Measurements from ENCODE around the gene SLC24A3. TPM values are rescaled to one million over a fixed set of nuclear protein-coding genes. Genes with fewer than 3 reads are reported as not detected.

The SLC24A3 gene
- total and polyA plus RNA-seq, 2 donors from 2014 or later: 0.86 to 5.2 TPM

GRCh38 chr20:19770375-19770774 lies 557.9 kb downstream of the SLC24A3 start:
- no peak for FAIRE-seq
- no peaks in the 10 kb centered on the region for H3K36me3 ChIP-seq (ENCODE audit: control insufficient read depth in 2 of 3, insufficient read depth in 3 of 3, low read length in 3 of 3)
- peaks cover 8 to 12% (median 9%) of the 10 kb centered on the region in 3 donors for H3K4me1 ChIP-seq (ENCODE audit: control insufficient read depth in 2 of 3, insufficient read depth in 2 of 3, low read depth in 1 of 3, low read length in 3 of 3)
- no peak overlapping the region for H3K4me3 ChIP-seq (ENCODE audit: low read length in 3 of 3)
- intact Hi-C loops (cut with DNase I): no loop called here
- no peak for TF ChIP-seq CTCF (IDR thresholded peaks at IDR 0.05; ENCODE audit: borderline replicate concordance, extremely low read depth, insufficient read depth)
- H3K27me3 ChIP-seq (ENCODE audit: control insufficient read depth, insufficient read depth, low read length): no peaks in the 10 kb centered on the region
- H3K27ac ChIP-seq (ENCODE audit: low read depth in 2 of 2, low read length in 2 of 2): no peak overlapping the region
- no peaks in the 10 kb centered on the region for H3K9me3 ChIP-seq (ENCODE audit: control insufficient read depth in 2 of 3, insufficient read depth in 1 of 3, low read length in 3 of 3)
- no peak for DNase-seq
- H3K9ac ChIP-seq (ENCODE audit: low read length in 3 of 3): no peak overlapping the region

GRCh38 chr20:19771031-19771430 lies 558.6 kb downstream of the SLC24A3 start:
- intact Hi-C loops (cut with DNase I): no loop called here
- FAIRE-seq (no peak), DNase-seq (no peak)
- H3K36me3 ChIP-seq (ENCODE audit: control insufficient read depth in 2 of 3, insufficient read depth in 3 of 3, low read length in 3 of 3): no peaks in the 10 kb centered on the region
- no peaks in the 10 kb centered on the region for H3K27me3 ChIP-seq (ENCODE audit: control insufficient read depth, insufficient read depth, low read length)
- no peak overlapping the region for H3K9ac ChIP-seq (ENCODE audit: low read length in 3 of 3)
- no peak for TF ChIP-seq CTCF (IDR thresholded peaks at IDR 0.05; ENCODE audit: borderline replicate concordance, extremely low read depth, insufficient read depth)
- no peak overlapping the region for H3K27ac ChIP-seq (ENCODE audit: low read depth in 2 of 2, low read length in 2 of 2)
- H3K4me1 ChIP-seq (ENCODE audit: control insufficient read depth in 2 of 3, insufficient read depth in 2 of 3, low read depth in 1 of 3, low read length in 3 of 3): peaks cover 10 to 12% (median 11%) of the 10 kb centered on the region in 3 donors
- H3K9me3 ChIP-seq (ENCODE audit: control insufficient read depth in 2 of 3, insufficient read depth in 1 of 3, low read length in 3 of 3): no peaks in the 10 kb centered on the region
- H3K4me3 ChIP-seq (ENCODE audit: low read length in 3 of 3): no peak overlapping the region

Measured in kidney (tissue), 14 donors.